HG02870 (cell line): ENCODE data around the gene MTHFD1L.
"Not testable (repeated sequence)": the region's sequence is repeated elsewhere in the genome, so short reads cannot be mapped to it uniquely, and the experiment has no call there.

ENCODE experiments used
- ATAC-seq: cut with Tn5 transposase; IDR thresholded peaks from one replicate; pipeline ENCODE4 v1.9.1; 2021; ENCODE audit warnings: mild to moderate bottlenecking, moderate library complexity; ENCODE audit not compliant: unreplicated experiment

Gene MTHFD1L

DNA sequence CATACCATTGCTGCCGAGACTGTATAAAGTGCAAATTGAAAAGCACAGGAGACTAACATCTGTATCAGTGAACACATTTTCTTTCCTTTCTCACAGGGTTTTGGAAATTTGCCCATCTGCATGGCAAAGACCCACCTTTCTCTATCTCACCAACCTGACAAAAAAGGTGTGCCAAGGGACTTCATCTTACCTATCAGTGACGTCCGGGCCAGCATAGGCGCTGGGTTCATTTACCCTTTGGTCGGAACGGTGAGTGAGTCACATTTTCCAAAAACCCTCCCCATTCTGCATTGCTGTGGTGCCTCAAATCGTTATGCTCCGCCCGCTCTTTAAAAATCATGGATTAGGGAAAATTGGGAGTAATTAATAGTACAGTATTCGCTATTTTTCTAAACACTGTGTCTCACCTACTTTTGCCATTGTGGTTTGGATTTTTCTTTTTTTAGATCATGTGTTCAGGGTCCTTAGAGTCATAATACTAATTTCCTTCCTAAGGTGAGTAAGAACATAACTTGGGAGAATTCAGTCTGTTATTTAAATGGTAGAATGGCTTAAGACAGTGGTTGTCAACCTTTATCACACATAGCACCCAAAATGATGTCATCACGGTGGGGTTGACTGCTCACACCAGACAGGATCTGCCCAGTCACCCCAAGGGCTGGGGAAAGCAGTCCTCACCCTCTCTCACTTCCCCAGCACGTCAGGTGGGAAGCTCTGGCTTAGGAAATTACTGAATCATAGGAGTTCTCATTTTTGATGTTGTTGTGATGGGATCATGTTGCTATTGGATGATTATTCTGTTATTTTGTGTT lies 171.6 kb downstream of the MTHFD1L start:
- ATAC-seq = no peak

DNA sequence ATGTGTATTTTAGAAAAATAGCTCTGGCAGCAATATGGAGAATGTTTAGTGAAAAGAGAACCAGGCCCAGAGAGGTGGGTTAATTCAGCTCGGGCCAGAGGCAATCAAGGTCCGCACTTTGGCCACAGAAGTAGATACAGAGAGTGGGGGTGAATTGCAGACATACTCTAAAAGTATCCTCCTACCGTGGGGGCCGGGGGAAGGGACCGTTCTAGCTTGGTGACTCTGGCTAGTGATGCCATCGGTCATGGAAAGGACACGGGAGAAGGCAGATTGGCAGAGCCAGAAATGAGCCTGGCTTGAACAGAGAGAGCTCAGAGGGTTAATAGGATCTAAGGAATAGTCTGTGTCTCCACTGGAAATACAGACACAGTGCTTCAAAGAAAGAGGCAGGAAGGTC lies 173.1 kb downstream of the MTHFD1L start:
- no peak for ATAC-seq

DNA sequence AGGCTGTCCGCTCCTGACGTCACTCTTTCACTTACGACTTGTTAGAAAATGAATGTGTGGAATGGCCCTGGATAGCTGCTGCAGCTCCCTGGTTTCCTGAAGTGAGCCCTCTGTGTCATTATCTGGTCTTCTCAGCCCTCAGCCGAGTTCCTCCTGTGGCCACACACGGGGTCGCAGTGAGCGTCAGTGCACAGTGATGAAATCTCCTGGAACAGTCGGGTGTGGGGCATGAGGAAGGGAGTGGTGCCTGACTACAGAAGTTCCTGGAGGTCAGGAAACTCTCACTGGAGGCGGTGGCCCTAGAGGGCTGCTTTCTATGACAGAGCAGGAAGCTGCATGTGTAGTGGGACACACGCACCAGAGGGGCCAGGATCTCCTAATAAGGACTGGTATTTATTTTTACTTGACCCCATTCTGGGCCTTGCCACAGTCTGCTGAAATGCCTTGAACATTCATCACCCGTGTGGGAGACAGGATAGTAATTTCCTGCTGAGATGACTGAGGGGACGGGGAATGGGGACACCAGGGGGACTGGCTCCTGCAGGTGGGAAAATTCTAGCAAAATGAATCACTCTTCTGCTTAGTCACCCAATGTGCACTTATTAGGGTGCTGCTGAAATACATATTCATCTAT lies 175.5 kb downstream of the MTHFD1L start:
- ATAC-seq = not testable (repeated sequence)

DNA sequence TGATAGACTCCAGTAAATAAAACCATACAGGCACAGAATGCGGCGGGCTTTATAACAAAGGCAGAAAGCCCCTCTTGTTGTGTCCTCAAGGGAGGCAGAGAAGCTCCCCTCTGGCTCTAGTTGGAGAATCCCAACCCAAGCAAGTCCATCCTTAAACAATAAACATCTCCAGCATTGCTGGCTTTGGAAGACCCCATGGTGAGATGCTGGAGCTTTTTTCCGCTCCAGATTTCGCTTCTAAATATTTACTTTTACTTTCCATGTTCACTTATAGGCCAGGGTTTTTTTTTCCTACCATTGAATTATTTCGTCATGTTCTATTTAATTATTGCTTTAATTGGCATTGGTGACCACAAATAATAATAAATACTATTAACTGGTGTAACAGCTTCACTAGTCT lies 176.2 kb downstream of the MTHFD1L start:
- ATAC-seq = no peak

DNA sequence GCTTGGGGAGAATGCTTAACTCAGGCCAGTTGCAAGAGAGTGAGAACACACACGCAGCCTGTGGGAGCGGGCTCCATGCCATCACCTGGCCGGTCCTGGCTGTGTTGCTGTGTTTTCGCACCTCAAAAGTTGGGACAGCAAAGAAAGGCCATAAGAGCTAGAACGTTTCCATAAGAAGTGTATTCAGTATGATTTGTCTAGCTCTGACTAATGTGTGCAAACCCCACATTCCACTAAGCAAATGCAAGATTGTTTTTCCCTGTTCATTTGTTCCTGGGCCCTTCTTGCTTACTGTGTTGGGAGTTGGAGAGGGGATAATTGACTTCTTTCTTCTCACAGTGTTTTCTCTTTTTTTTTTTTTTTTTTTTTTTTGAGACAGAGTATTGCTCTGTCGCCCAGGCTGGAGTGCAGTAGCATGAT lies 177.4 kb downstream of the MTHFD1L start:
- not testable (repeated sequence) for ATAC-seq

DNA sequence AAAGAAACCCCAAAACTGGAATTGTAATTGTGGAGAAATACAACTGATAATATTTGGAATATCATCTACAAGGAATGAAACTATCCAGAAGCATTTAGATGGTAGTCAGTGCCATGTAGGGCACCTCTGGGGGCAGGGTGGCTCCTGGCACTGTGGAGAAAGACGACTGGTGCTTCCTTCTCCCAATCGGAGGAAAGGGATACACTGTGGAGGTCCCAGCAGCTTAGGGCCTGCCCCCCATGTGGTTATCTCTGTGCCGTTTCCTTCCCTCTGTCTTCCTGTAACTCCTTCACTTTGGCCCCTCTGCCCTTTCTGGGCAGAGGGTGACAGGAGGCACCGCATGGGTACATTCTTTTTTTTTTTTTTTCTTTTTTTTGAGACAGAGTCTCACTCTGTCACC lies 178.4 kb downstream of the MTHFD1L start:
- ATAC-seq = no peak

DNA sequence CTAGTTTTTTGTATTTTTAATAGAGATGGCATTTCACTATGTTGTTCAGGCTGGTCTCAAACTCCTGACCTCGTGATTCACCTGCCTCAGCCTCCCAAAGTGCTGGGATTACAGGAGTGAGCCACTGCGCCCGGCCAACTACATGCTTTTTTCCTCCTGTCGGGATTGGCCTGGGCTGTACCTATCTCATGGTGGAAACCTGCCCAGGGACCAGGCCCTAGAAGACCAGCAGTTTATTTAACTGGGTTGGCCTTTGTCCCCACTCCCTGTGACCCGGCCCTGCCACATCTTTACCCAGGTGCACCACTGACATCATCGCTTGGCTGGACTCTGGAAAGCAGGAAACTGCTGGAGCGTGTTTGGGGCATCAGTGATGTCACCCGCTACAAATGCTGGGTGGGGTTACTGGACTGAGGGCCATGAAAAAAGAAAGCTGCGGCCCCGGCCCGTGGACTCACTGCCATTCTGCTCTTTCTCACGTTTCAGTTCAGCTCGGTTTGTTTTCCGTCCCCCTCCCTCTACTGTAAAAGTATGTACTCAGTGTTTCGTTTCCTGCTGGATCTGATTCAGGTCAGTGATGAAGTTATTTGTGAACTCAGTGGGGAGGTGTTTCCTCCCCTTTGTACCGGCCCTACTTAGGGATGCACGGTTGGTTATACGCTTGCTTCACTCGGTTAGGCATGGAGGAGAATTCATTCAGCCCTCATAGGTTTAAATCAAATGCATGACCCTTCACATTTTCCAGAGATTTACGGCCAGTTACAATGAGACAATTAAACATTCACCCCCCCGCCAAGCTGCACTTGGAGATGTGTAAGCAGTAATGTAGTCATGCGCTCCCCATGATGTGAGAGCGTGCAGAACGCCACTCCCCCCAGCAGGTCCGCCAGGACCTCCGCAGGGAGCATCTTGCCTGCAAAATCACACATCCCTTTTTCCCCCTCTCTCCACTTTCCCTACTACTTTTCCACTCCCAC lies 179.3 kb downstream of the MTHFD1L start:
- ATAC-seq = no peak

DNA sequence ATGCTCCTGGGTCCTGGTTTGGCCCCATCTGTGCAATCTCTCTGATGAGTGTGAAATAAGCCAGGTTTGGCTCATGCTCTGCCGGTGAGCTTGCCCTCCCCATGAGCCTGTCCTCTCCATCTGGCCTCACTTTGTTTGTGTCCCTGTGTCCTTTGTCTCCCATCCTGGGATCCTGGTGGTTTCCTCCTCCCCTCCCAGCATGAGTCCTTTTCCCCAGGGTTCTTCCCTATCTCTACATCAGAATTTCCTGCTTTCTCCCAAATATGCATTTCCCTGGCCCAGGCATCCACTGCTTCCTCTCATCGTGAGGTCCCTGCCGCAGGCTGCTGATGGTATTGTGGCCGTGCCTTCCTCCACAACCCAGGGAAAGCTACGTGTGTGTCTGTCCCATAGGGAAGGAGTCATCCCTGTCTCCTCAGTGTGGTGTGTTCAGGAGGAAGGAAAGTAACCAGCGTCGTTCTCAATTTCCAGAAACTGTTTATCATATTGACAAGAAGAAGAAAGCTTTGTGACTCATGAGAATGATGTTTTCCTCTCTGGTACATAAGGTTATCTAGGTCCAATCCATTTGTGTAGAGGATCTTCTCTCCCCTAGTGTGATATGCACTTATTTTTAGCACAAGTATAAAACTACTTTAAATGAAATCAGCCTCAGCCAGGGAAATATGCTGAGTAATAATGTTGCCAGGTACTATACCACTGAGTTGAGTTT lies 180.2 kb downstream of the MTHFD1L start:
- ATAC-seq = not testable (repeated sequence)

DNA sequence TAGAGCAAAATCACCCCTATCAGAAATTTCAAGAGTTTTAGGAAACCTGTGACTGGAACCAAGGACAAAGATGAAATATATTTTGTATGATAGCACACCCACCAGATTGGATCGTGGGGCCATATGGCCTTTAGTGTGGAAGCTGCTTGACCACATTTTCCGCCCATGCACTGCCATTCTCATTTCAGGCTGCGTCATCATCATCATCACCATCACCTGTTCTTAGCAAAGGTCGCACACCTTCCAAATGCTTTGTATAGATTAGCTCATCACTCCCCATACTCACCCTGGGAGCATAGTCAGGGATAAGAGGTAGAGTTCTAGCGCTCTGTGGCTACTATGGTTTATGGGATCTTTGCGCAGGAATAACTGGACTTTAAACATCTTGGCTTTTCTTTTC lies 185.7 kb downstream of the MTHFD1L start:
- no peak for ATAC-seq

DNA sequence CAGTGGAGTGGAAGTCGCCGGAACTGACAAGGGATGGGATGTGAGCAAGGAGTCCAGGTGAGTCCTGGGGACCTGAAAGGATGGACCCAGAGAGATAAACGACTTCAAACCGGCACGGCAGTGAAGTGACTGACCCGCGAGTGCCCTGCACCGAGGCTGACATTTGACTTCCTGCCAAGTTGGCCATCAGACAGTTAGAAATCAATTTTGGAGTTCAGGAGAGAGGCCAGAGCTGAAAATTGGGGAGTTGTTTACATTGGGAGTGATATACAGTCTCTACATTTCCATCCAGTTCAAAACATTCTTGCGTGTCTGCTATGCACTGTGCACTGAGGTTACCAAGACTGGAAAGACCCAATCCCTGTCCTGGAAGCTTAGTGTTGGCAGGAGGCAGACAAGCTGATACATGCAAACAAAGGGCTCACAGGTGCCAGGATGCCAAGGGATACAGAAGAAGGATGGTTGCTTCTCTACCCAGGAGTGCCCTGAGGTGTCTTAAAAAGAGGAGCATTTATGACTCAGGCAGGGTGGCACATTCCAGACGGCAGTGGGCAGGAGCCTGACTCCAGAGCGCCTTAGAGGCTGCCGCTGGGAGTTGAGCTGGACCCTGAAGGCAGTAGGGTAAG lies 186.6 kb downstream of the MTHFD1L start:
- ATAC-seq = no peak

DNA sequence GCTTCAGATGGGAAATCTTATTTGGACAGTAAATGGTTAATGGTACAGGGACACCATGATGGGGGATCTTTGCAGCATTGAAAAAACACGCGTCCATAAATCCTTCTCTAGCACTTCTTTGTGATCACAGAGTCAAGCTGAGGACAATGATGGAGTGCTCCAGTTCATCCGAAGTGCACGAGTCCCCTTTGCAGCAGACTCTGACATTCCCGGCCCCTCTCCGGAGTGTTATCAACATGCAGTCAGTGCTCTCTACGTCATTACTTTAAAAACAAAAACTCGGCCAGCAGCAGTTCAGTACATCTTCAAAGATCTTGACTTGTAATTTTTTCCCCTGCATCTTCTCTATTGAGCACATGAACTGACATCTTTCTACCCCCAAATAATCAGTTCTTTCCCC lies 188.8 kb downstream of the MTHFD1L start:
- ATAC-seq = no peak

DNA sequence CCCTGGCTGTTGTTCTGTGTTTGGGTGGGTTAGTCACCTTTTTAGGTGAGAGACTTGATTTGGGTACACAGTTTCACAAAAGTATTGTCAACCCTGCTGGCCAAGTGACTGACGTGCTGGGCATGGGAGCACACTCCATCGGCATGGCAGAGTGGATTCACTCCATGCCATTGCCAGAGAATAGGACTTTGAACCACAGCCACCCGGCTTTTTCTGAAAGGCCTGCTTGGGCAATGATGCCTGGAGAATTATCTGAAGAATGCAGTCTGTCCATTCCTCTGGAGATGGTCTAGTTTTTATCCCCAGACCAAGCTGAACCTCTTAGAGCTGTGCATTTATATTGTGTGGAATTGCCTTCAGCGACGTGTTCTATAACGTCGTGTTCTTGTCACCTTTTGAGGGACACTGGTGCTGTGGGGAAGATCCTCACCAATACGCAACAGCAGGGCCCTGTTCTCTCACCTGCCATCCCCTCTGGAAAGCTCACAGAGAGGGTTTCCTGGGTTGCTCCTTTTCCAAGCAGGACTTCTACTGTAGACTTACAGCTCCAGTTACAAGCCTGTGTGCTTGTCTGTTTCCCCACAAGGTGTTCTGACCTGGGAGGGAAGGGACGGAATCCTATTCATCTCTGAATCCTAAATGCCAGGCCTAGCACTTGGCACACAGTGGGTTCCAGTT lies 190.9 kb downstream of the MTHFD1L start:
- ATAC-seq = no peak

DNA sequence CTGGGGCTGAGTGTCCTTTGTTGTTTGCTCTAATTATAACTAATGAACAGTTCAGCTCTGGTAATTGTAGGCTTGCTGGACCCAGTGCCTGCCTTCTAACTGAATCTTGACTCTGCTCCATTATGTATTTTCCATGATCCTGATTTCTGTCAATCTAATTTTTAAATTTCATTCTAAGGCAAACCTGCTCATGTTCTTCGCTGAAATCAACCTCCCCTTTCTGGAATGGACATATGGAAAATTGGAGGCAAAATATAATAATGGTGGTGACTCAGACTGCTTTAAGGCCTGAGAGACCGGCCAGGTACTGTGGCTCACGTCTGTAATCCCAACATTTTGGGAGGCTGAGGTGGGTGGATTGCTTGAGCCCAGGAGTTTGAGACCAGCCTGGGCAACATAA lies 191.6 kb downstream of the MTHFD1L start:
- no peak for ATAC-seq

DNA sequence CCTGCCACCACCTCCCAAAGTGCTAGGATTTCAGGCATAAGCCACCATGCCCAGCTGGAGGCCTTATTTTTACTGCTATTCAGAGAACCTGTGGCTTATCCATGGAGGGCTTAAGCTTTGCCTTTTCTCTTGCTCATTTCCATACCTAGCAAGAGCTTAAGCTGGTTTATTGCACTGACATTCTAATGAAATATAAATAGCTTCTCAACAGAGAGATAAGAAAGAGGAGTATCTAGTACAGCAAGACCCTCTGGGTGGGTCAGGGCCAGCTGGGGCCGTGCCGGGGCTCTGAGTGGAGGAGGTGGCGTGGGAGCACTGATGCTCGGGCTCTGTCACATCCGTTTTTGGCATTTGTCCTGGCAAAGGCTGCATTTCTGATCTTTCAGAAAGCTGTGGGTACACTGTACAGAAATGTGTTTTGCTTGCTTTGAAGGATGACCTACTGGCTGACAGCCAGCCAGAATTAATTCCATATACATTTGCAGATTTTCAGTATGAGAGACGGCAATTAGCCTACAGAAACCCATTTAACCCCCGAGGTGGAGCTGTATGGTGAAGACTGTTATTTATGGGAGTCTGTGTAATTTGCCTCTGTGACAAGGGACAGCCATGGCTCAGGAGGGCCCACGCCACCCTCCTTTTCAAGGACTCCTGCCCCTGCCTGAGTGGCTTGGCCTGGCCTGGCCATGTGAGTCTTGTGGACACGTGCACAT lies 192.7 kb downstream of the MTHFD1L start:
- no peak for ATAC-seq

DNA sequence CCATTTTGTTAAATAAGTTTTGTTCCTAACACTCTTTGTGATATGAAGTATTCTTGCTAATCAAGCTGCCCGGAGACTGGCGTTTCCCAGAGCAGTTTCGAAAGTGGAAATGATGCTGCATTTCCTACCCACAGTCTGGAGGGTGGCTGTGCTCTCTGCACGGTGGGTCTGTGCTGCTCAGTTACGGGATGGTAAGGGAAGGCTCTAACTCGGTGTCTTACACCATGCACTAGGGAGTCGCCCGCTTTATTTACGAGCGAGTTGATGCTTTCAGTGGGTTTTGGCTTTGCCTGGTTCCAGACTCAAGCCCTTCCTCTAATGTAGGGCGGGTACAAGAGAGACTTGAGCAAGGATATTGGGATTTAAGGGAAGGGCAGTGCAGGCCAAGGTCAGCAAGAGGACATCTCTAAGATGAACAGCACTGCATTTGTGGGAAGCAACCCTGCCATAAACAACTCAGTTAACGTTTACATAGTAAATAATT lies 194.2 kb downstream of the MTHFD1L start:
- no peak for ATAC-seq

DNA sequence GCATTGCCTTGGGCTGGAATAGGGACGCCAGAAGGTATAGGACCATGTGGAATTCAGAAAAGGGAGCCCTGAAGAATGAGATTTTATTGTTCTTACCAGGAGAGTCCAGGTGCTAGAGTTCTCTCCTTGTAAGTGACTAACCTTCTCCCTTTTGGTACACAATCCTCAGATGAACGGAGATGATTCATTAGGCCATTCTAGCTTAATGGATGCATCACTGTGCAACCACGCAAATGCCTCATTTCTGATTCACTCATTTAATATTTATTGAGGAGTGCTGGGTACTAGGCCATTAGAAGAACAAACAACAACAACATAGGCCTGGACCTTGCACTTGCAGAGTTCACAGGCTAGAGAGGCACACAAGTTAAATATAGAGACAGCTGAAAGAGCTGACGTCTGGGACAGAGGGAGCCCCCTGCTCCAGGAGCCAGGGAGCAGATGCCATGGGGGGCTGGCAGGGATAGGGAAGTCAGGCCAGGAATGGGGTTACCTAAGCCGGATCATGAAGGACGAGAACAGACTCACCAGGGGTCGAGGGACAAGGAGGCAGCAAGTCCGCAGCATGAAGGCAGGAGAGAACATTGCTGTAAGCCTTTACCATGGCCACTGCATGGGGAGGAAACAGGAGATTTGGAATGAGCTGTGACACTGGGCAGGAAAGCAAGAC lies 194.7 kb downstream of the MTHFD1L start:
- ATAC-seq = no peak

DNA sequence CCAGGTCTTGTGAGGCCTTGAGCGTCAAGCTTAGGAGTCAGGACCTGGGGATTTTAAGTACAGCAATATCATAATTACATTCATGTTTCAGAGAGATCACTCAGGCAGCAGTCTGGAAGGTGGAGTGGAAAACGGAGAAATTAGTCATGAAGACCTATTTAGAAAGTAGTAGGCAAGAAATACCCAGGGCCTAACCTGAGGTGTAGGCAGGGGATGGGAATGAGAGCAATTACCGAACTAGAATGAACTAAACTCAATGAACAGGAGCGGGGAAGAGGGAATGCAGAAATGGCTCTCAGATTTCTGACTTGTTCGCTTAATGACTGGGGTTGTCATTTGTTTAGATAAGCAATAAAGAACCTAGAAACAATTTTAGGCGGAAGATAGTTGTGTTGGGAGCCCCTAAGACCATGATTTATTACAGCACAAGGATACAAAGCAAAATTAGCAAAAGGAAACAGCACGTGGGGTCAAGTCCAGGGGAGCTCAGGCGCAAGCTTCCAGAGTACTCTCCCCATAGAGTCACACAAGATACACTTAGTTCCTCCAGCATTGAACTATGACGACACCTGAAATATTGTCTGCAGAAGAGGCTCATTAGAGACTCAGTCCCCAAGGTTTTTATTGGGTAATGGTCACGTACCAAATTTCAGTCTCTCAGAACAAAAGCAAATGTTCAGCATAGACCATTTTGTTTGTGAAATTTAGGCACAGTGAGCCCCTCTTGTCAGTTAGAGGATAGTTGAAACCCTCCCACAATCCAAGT lies 195.4 kb downstream of the MTHFD1L start:
- no peak for ATAC-seq

DNA sequence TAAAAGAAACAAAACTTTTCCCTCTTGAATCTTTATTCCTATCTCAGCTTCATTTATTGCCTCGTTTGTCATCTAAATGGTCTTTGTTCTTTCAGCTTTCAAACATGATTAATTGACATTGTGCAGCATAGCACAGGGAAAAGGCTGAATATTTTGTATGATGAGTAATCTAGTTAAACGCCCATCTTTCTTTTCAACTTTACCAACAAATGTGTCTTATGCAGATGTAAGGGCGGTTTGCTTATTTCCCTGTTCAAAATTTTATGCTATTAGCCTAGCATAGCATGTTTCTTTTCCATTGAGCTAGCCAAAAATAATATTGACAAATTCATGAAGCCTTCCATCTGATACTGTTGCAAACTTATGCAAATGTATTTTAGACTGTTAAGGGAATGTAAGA lies 197.8 kb downstream of the MTHFD1L start:
- no peak for ATAC-seq
